Neural cell (in vitro differentiated cells): ENCODE results near the gene ARHGEF10L. TPM values are rescaled to one million over a fixed set of nuclear protein-coding genes. Genes with fewer than 3 reads are reported as not detected.

ENCODE experiments used
- H2AFZ ChIP-seq: fragments of 200-600, 300-800 bp; sonication (generic), shearing (Covaris generic); 2 replicates; pipeline ENCODE4 v1.6.0; 2014; ENCODE audit warnings: low read depth, mild to moderate bottlenecking, antibody characterized with exemption, low read length, moderate library complexity
- H3F3A ChIP-seq: fragments of 200-600 bp; shearing (Covaris generic); 2 replicates; pipeline ENCODE4 v1.6.1; 2016; ENCODE audit warnings: mild to moderate bottlenecking, moderate library complexity, mixed read lengths, antibody characterized with exemption, low read length; ENCODE audit not compliant: insufficient read depth, poor library complexity, severe bottlenecking
- H3K27ac ChIP-seq: fragments of 200-600, 300-800 bp; sonication (generic), shearing (Covaris generic); 2 replicates; pipeline ENCODE4 v1.5.1; 2014; ENCODE audit warnings: mild to moderate bottlenecking, low read length, moderate library complexity
- H3K27me3 ChIP-seq: fragments of 300-800, 200-600 bp; sonication (generic), shearing (Covaris generic); 2 replicates; pipeline ENCODE4 v1.6.0; 2014; ENCODE audit warnings: mild to moderate bottlenecking, low read depth, low read length, moderate library complexity; ENCODE audit not compliant: insufficient read depth
- H3K36me3 ChIP-seq: fragments of 300-800, 200-600 bp; sonication (generic), shearing (Covaris generic); 2 replicates; pipeline ENCODE4 v1.5.1; 2014; ENCODE audit warnings: mild to moderate bottlenecking, antibody characterized with exemption, low read length, moderate library complexity; ENCODE audit not compliant: insufficient read depth
- H3K4me2 ChIP-seq: fragments of 300-800, 200-600 bp; sonication (generic), shearing (Covaris generic); 2 replicates; pipeline ENCODE4 v1.6.0; 2014; ENCODE audit warnings: mild to moderate bottlenecking, low read length
- H3K4me3 ChIP-seq: fragments of 300-800, 200-600 bp; sonication (generic), shearing (Covaris generic); 2 replicates; pipeline ENCODE4 v1.5.1; 2014; ENCODE audit warnings: mild to moderate bottlenecking, low read length, moderate library complexity
- H3K79me2 ChIP-seq: fragments of 200-600 bp; shearing (Covaris generic); replicated peaks from 2 replicates; pipeline ENCODE4 v1.6.0; 2014; ENCODE audit warnings: mild to moderate bottlenecking, low read length, moderate library complexity; ENCODE audit not compliant: insufficient read depth
- H3K9ac ChIP-seq: fragments of 300-800, 200-600 bp; sonication (generic), shearing (Covaris generic); 2 replicates; pipeline ENCODE4 v1.6.1; 2016; ENCODE audit warnings: mild to moderate bottlenecking, low read length, mixed read lengths
- H3K9me2 ChIP-seq: fragments of 200-600 bp; shearing (Covaris generic); 2 replicates; pipeline ENCODE4 v1.6.1; 2016; ENCODE audit warnings: mild to moderate bottlenecking, low read length, mixed read lengths; ENCODE audit not compliant: insufficient read depth
- H3K9me3 ChIP-seq: fragments of 200-600, 300-800 bp; sonication (generic), shearing (Covaris generic); 2 replicates; pipeline ENCODE4 v1.6.1; 2016; ENCODE audit warnings: mild to moderate bottlenecking, mixed run types, low read length, moderate library complexity, mixed read lengths
- H4K20me1 ChIP-seq: fragments of 200-600 bp; shearing (Covaris generic); 2 replicates; pipeline ENCODE4 v1.6.1; 2016; ENCODE audit warnings: mild to moderate bottlenecking, mixed run types; ENCODE audit not compliant: insufficient read depth
- EP300 ChIP-seq: fragments of 450-650 bp; conservative IDR thresholded peaks from 2 replicates; pipeline ENCODE4 v1.6.1; 2014; ENCODE audit warnings: antibody characterized with exemption, mild to moderate bottlenecking, moderate library complexity; ENCODE audit not compliant: poor library complexity, severe bottlenecking
- EZH2 ChIP-seq: fragments of 200-600, 300-800 bp; shearing (Covaris generic), sonication (generic); IDR thresholded peaks from 2 replicates; pipeline ENCODE4 v1.6.1; 2014; ENCODE audit warnings: antibody characterized with exemption, low read length, borderline replicate concordance, mild to moderate bottlenecking; ENCODE audit not compliant: insufficient read depth, poor library complexity, severe bottlenecking
- MXI1 ChIP-seq: fragments of 450-650 bp; conservative IDR thresholded peaks from 2 replicates; pipeline ENCODE4 v1.6.1; 2014; ENCODE audit warnings: antibody characterized with exemption, mild to moderate bottlenecking; ENCODE audit not compliant: poor library complexity, severe bottlenecking
- POLR2AphosphoS5 ChIP-seq: IDR thresholded peaks from 2 replicates; pipeline ENCODE4 v1.6.1; 2012
- RAD21 ChIP-seq: fragments of 450-650 bp; conservative IDR thresholded peaks from 2 replicates; pipeline ENCODE4 v1.6.1; 2014; ENCODE audit warnings: antibody characterized with exemption, mild to moderate bottlenecking, moderate library complexity
- SMC3 ChIP-seq: fragments of 450-650 bp; conservative IDR thresholded peaks from 2 replicates; pipeline ENCODE4 v1.6.1; 2014; ENCODE audit warnings: antibody characterized with exemption, mild to moderate bottlenecking, moderate library complexity; ENCODE audit not compliant: poor library complexity
- TAF1 ChIP-seq: IDR thresholded peaks from 2 replicates; pipeline ENCODE4 v1.6.1; 2012; ENCODE audit warnings: low read depth
- polyA plus RNA-seq: library from polyadenylated mRNA; depleted of rRNA; stranded (reverse); fragments of >200 nt; gene quantifications from 2 replicates; pipeline ENCODE4 v1.2.3, GENCODE V29; 2014
- TF ChIP-seq, protein P1 (sequence below): fragments of 450-650 bp; IDR thresholded peaks from 2 replicates; pipeline ENCODE4 v1.5.1; 2014; ENCODE audit warnings: antibody characterized with exemption, mild to moderate bottlenecking, moderate library complexity; ENCODE audit not compliant: poor library complexity, severe bottlenecking
- TF ChIP-seq, protein P2 (sequence below): IDR thresholded peaks from 2 replicates; pipeline ENCODE4 v1.6.1; 2012; ENCODE audit warnings: borderline replicate concordance

The ARHGEF10L gene
- polyA plus RNA-seq, 1 donor from 2014 or later = 123 TPM

DNA sequence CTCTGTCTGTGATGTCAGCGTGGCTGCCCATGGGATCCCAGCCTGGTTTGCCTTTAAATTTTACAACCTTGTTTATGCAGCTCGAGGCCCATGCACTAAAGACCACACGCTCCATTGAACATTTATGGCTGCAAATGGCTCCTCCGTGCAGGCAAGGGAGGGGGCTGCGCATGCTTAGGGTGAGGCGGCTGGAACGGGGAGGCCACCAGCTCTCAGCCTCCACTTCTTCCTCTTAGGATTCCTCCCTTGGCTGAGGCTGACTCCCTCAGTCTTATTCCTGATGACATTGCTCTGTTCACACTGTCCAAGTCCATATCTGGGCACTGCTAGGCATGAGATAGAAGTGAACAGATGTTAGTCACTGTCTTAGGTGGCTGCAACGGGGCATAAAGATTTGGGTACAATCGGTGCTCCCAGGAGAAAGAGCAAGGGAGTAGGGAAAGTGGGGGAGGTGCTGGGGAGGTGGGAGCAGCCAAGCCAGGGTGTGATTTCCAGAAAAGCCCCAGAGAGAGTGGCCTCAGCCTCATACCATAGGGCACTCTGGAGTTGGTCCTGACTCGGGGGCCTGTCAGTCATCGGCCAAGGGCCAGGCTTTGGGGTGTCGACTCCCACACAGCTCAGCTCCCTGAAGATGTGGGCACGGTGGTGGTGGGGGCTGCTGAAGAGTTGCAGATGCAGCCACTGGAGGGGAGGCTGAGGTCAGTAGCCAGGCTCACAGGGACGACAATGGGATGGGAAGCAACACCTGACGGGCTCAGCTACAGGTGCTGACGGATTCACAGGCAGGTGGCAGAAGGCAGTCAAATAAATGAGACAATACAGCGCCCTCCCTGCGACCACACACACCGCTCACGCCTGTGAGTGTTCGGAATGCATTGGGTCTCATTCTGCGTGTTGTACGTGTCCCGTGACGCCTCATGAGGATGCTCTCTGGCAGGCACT is 178.4 kb downstream of the ARHGEF10L start:
- Histone ChIP-seq H2AFZ (no peak overlapping the region), H3K9me2 (no peaks in the 10 kb centered on the region), H3K36me3 (no peaks in the 10 kb centered on the region), H3K27me3 (no peaks in the 10 kb centered on the region), H3F3A (no peaks in the 10 kb centered on the region), H3K4me2 (no peak overlapping the region), H3K9ac (no peak overlapping the region), H3K4me3 (no peak overlapping the region), H4K20me1 (no peaks in the 10 kb centered on the region), H3K79me2 (no peaks in the 10 kb centered on the region), H3K27ac (no peak overlapping the region), H3K9me3 (no peaks in the 10 kb centered on the region)
- TF ChIP-seq TAF1 (no peak), EZH2 (no peak), RAD21 (no peak)
- TF ChIP-seq, protein P1, sequence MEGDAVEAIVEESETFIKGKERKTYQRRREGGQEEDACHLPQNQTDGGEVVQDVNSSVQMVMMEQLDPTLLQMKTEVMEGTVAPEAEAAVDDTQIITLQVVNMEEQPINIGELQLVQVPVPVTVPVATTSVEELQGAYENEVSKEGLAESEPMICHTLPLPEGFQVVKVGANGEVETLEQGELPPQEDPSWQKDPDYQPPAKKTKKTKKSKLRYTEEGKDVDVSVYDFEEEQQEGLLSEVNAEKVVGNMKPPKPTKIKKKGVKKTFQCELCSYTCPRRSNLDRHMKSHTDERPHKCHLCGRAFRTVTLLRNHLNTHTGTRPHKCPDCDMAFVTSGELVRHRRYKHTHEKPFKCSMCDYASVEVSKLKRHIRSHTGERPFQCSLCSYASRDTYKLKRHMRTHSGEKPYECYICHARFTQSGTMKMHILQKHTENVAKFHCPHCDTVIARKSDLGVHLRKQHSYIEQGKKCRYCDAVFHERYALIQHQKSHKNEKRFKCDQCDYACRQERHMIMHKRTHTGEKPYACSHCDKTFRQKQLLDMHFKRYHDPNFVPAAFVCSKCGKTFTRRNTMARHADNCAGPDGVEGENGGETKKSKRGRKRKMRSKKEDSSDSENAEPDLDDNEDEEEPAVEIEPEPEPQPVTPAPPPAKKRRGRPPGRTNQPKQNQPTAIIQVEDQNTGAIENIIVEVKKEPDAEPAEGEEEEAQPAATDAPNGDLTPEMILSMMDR = no peak
- TF ChIP-seq, protein P2, sequence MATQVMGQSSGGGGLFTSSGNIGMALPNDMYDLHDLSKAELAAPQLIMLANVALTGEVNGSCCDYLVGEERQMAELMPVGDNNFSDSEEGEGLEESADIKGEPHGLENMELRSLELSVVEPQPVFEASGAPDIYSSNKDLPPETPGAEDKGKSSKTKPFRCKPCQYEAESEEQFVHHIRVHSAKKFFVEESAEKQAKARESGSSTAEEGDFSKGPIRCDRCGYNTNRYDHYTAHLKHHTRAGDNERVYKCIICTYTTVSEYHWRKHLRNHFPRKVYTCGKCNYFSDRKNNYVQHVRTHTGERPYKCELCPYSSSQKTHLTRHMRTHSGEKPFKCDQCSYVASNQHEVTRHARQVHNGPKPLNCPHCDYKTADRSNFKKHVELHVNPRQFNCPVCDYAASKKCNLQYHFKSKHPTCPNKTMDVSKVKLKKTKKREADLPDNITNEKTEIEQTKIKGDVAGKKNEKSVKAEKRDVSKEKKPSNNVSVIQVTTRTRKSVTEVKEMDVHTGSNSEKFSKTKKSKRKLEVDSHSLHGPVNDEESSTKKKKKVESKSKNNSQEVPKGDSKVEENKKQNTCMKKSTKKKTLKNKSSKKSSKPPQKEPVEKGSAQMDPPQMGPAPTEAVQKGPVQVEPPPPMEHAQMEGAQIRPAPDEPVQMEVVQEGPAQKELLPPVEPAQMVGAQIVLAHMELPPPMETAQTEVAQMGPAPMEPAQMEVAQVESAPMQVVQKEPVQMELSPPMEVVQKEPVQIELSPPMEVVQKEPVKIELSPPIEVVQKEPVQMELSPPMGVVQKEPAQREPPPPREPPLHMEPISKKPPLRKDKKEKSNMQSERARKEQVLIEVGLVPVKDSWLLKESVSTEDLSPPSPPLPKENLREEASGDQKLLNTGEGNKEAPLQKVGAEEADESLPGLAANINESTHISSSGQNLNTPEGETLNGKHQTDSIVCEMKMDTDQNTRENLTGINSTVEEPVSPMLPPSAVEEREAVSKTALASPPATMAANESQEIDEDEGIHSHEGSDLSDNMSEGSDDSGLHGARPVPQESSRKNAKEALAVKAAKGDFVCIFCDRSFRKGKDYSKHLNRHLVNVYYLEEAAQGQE = no peak

DNA sequence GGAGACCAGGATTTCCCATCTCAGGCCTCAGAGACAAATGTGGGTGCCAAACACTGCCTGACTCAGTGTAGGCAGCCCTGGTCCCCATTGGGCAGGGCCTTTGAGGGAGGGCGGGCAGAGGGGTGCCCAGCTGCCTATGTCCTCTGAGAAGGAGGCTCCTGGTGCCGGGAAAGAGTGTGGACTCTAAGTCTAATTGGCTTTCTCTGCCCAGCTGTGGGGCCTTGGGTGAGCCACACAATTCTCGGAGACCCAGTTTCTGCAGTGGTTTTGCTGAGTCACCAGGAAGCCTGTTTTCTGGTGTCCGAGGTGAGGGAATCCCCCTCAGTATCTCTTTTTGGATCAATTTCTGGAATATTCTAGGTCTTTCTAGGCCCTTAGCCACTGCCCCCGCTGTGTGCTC is 180.4 kb downstream of the ARHGEF10L start:
- Histone ChIP-seq H3K4me3 (no peak overlapping the region), H3F3A (no peaks in the 10 kb centered on the region), H4K20me1 (no peaks in the 10 kb centered on the region), H3K27ac (no peak overlapping the region), H3K36me3 (no peaks in the 10 kb centered on the region), H3K79me2 (no peaks in the 10 kb centered on the region), H3K9me2 (no peaks in the 10 kb centered on the region), H3K4me2 (no peak overlapping the region), H3K9me3 (no peaks in the 10 kb centered on the region), H3K9ac (no peak overlapping the region), H3K27me3 (no peaks in the 10 kb centered on the region), H2AFZ (no peak overlapping the region)
- no peak for TF ChIP-seq EP300
- TF ChIP-seq POLR2AphosphoS5 = no peak
- TF ChIP-seq, protein P2 = no peak
- TF ChIP-seq, protein P1 = no peak
- no peak for TF ChIP-seq TAF1
- no peak for TF ChIP-seq SMC3
- TF ChIP-seq RAD21 = no peak
- no peak for TF ChIP-seq MXI1
- no peak for TF ChIP-seq EZH2
